ENCODE measurements around the gene RAPGEFL1. TPM values are rescaled to one million over a fixed set of nuclear protein-coding genes. Genes with fewer than 3 reads are reported as not detected.

RAPGEFL1 gene
- total RNA-seq (2021) (19.9 to 23.0 TPM (median 19.9 TPM) in 3 replicates), Bru-seq, nascent RNA (percentile 54 among the genes with signal in this experiment)
- long read RNA-seq, experiment 1, full-length matches to known transcripts, result 4 of 25 reads
- long read RNA-seq, experiment 1, partial matches to known transcripts, result 18 of 25 reads
- long read RNA-seq, experiment 1, other reads (novel, unspliced or antisense), result 3 of 25 reads
- long read RNA-seq, experiment 2, partial matches to known transcripts, result 3 of 16 reads
- long read RNA-seq, experiment 2, other reads (novel, unspliced or antisense), result 13 of 16 reads
- long read RNA-seq, experiment 3, partial matches to known transcripts, result 1 of 1 reads
- long read RNA-seq, experiment 3, other reads (novel, unspliced or antisense), result 0 of 1 reads

- ChIA-PET CTCF (interaction anchor here (0.5 to 7.4 kb wide), 10 partner anchors 9 to 184 kb away, joined by 3 to 75 read pairs (median 6); partner anchors contain the start of gene WIPF2), POLR2A (interaction anchor here (0.9 to 1.4 kb wide), 3 partner anchors 14 to 64 kb away, joined by 3 read pairs; no protein-coding TSS in a partner anchor)
- Mint-ChIP-seq H3K36me3 (peaks cover 14% of the 10 kb centered on the region), H3K9me3 (no peaks in the 10 kb centered on the region), H3K4me1 (peaks cover 20% of the 10 kb centered on the region), H3K27me3 (ENCODE audit: low read depth) (no peaks in the 10 kb centered on the region), H3K4me3 (peak within 1 kb of the TSS; percentile 65), H3K27ac (no peak within 1 kb of the TSS)
- TF ChIP-seq ZNF416 (CRISPR knock-in tag; IDR thresholded peaks at IDR 0.05), result peak; percentile 67; the same call in 1 of the 2 replicates
- TF ChIP-seq SP1 (CRISPR knock-in tag; conservative IDR thresholded peaks at IDR 0.05), result peak; percentile 75
- TF ChIP-seq MAX (CRISPR knock-in tag; IDR thresholded peaks at IDR 0.05), result peak; percentile 85
- peak; percentile 66; the same call in 1 of the 2 replicates for TF ChIP-seq FOXP4 (CRISPR knock-in tag; IDR thresholded peaks at IDR 0.05)
- no peak for TF ChIP-seq NR2C2 (CRISPR knock-in tag; IDR thresholded peaks at IDR 0.05)
- no peak for TF ChIP-seq HMGA2 (CRISPR knock-in tag; IDR thresholded peaks at IDR 0.05)
- no peak for TF ChIP-seq ZNF219 (CRISPR knock-in tag; IDR thresholded peaks at IDR 0.05; ENCODE audit: borderline replicate concordance)
- peak; percentile 86 for ATAC-seq
- peak; percentile 88 for DNase-seq (ENCODE audit: low spot score)
Measured at GRCh38 chr17:40177275-40177874, at the start of gene RAPGEFL1. RAPGEFL1 (plus strand) TSS chr17:40177470; CDS start chr17:40177862, 392 bp downstream.

GRCh38 chr17:40129498-40129897 is 47.8 kb upstream of the RAPGEFL1 start:
- Mint-ChIP-seq H3K4me1 (peaks cover 3% of the 10 kb centered on the region), H3K36me3 (peaks cover 80% of the 10 kb centered on the region), H3K27me3 (ENCODE audit: low read depth) (no peaks in the 10 kb centered on the region), H3K4me3 (no peak overlapping the region), H3K9me3 (no peaks in the 10 kb centered on the region), H3K27ac (peak overlapping the region; percentile 61; the same call in 1 of the 2 replicates)
- POLR2A ChIA-PET, result interaction anchor here (1.1 kb wide), 1 partner anchor 16 kb away, joined by 3 read pairs; no protein-coding TSS in a partner anchor
- ATAC-seq (no peak), DNase-seq (ENCODE audit: low spot score) (no peak)
- CTCF ChIA-PET, result interaction anchor here (1.8 kb wide), 1 partner anchor 16 kb away, joined by 5 read pairs; no protein-coding TSS in a partner anchor
- TF ChIP-seq HMGXB4 (CRISPR knock-in tag; IDR thresholded peaks at IDR 0.05), result no peak
- TF ChIP-seq FOXK1 (CRISPR knock-in tag; IDR thresholded peaks at IDR 0.05), result no peak
- TF ChIP-seq ARID4B (CRISPR knock-in tag; IDR thresholded peaks at IDR 0.05; ENCODE audit: borderline replicate concordance), result no peak
- TF ChIP-seq PRDM15 (CRISPR knock-in tag; IDR thresholded peaks at IDR 0.05), result no peak
- TF ChIP-seq ZSCAN18 (CRISPR knock-in tag; IDR thresholded peaks at IDR 0.05), result no peak
- no peak for TF ChIP-seq ZNF232 (CRISPR knock-in tag; IDR thresholded peaks at IDR 0.05)
- TF ChIP-seq GABPB1 (CRISPR knock-in tag; IDR thresholded peaks at IDR 0.05), result no peak
- TF ChIP-seq JAZF1 (CRISPR knock-in tag; IDR thresholded peaks at IDR 0.05), result no peak
